D721Med (cell line): ENCODE data around the gene PDZRN4.

Experiments
- DNase-seq: peaks from one replicate; pipeline ENCODE4 v3.0.0; 2011; ENCODE audit warnings: low spot score; ENCODE audit not compliant: insufficient read length
- FAIRE-seq: peaks from 2 replicates; lab custom pipeline; 2011; peaks lifted over from hg19 to GRCh38; lab: Jason Lieb, UNC
- TF ChIP-seq, protein P1 (sequence below): IDR thresholded peaks from 2 replicates; pipeline ENCODE4 v1.5.1; 2012; ENCODE audit warnings: mild to moderate bottlenecking, control low read depth; ENCODE audit not compliant: insufficient read depth; ENCODE audit errors: missing control alignments

The PDZRN4 gene

DNA sequence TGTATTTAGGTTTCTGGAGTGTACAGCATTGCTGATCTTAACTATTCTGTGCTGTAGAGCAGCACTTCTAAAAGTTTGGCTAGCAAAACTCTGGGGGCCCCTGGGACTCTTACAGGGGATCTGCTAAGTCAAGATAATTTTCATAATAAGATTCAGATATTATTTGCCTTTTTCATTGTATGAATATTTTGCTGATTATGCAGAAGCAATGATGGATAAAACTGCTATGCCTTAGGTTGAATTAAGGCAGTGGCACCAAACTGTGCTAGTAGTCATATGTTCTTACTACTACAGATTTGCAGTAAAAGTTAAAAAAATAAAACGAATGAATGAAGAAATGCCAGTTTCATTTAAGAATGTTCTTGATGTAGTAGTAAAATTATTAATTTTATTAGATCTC is 160.1 kb downstream of the PDZRN4 start:
- TF ChIP-seq, protein P1, sequence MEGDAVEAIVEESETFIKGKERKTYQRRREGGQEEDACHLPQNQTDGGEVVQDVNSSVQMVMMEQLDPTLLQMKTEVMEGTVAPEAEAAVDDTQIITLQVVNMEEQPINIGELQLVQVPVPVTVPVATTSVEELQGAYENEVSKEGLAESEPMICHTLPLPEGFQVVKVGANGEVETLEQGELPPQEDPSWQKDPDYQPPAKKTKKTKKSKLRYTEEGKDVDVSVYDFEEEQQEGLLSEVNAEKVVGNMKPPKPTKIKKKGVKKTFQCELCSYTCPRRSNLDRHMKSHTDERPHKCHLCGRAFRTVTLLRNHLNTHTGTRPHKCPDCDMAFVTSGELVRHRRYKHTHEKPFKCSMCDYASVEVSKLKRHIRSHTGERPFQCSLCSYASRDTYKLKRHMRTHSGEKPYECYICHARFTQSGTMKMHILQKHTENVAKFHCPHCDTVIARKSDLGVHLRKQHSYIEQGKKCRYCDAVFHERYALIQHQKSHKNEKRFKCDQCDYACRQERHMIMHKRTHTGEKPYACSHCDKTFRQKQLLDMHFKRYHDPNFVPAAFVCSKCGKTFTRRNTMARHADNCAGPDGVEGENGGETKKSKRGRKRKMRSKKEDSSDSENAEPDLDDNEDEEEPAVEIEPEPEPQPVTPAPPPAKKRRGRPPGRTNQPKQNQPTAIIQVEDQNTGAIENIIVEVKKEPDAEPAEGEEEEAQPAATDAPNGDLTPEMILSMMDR, result no peak
- FAIRE-seq, result no peak
- no peak for DNase-seq

DNA sequence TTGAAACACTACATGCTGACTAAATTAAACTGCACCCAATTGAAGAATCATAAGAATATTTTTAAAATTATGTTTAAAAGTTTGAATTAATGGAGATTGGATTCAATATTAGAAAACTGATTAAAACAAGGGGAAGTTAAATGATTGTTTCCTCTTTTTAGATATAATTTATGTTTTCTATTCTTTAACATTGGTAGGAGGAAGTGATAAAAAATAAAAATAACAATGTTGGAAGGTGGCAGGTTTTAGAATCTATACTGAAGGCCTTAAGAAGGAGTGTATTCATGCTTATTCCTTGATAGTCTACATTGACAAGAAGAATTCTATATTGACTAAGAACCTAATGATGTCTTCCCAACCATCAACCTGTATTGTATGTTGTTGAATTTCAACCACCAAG is 168.1 kb downstream of the PDZRN4 start:
- DNase-seq, result no peak
- no peak for FAIRE-seq
- TF ChIP-seq, protein P1, result no peak

DNA sequence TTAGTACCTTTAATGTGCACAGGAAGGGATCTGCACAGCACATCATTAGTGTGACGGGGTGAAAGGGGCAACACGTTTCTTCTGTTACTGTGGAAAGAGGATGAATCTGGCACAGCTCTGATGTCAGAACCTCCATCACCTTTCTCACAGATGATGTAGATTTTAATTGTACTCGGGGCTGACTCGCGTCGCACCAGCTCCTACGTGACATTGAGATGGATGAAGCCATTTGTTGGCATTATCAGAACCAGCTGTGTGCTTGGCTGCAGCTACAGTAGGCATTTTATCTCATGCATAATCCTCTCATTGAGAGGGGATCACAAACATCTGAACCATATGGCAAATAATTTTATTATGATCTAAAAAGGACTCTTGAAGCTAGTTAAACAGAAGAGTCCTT is 173.6 kb downstream of the PDZRN4 start:
- FAIRE-seq (no peak), DNase-seq (no peak)
- TF ChIP-seq, protein P1, result no peak

DNA sequence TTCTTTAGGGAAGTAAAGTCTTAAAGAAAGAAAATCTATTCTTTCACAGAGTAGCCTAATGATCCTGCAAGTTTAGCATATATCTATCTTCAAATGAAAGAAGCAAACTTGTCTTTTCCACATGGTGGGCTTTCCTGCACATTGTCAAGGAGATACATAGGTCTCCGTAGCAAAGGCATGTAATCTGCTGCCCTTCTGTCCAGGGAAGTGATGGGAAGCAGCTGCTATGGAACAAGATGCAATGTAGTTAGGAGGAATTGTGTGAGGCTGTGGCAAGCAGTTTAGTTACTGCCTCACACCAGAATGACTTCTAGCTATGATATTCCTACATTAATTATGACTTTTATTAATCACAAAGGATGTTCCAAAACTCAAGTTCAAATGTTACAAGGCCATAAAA is 174.4 kb downstream of the PDZRN4 start:
- TF ChIP-seq, protein P1, result no peak
- DNase-seq (no peak), FAIRE-seq (no peak)

DNA sequence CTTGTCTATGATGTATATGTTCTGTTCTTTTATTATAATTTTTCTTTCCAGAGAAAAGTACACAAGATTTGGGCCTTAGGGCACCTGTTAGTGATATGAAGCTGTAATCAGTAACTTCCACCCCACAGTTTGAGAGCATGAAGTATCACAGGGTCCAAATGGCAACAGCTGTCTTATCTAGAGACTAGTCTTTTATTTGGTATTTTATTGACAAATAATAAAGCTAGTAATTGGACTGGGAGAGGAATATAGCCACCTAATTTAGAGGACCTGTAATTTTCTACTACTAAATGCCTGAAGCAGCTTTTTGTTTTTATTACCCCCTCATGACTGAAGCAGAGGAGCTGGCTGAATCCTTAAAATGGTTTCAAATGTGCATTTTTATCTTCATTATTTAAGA is 174.8 kb downstream of the PDZRN4 start:
- TF ChIP-seq, protein P1, result no peak
- FAIRE-seq, result no peak
- no peak for DNase-seq

DNA sequence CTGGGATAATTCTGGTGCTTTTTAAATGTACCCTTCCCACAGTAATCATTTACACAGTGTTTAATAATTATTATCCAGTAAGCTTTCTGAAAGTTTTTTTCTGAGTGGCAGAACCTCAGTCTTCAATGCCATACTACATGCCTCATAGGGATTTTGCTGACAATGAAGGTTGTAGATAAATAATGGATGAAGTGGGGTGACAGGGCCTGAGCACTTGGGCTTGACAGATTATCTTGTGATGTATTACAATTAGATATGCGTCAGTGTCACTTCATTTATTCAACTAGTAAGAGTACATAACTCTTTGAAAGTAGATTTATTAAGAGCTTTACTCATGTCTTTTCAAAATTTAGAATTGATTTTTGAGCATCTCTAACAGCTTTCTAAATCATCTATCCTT is 176.1 kb downstream of the PDZRN4 start:
- DNase-seq, result no peak
- TF ChIP-seq, protein P1, result no peak
- FAIRE-seq, result no peak

DNA sequence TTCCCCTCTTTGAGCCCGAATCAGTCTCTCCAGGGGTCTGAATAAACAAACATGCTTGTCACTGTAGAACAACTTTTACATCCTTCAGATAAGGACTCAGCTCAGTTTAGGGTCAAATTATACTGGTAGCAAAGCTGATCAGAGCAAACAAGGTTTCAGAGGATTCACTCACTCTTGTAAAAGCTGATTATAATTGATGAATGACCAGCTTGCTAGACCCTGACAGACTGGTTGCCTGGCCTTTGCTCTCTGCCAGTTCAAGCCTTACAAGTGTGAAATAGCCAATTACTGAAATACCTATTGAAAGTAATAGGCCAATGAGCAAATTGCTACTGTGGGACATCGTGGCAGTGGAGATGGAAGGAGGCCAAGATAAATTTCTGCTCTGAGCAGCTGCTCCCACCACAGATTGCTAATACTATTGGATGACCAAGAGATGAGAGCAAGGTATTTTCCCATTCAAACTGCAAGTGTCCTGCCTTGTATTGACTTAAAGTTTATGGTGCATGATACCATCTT is 177.6 kb downstream of the PDZRN4 start:
- no peak for FAIRE-seq

More for the DNA sequence above, 177.6 kb downstream of the PDZRN4 start:
- DNase-seq, result no peak
- TF ChIP-seq, protein P1, result no peak
